Thoracic aorta (tissue), 2 donors: ENCODE results near the gene METTL27. TPM values are rescaled to one million over a fixed set of nuclear protein-coding genes. Genes with fewer than 3 reads are reported as not detected.

Source experiments
- ATAC-seq: fragments of 150-250 bp; one replicate; pipeline ENCODE4 v1.8.0; 2017; ENCODE audit warnings: low read depth; ENCODE audit not compliant: insufficient number of reproducible peaks, low FRiP score
- DNase-seq: peaks from one replicate; pipeline ENCODE4 v3.0.0-alpha.2; 2020; ENCODE audit warnings: low spot score
- H3K27ac ChIP-seq, 2 donors: fragments of 200-600 bp; sonication (generic); 1 replicate in 1 of 2; 2 replicates in 1 of 2; pipeline ENCODE4 v1.5.1; 2016; ENCODE audit warnings: mild to moderate bottlenecking in 2 of 2, moderate library complexity in 2 of 2
- H3K27me3 ChIP-seq: fragments of 200-600 bp; sonication (generic); replicated peaks from 2 replicates; pipeline ENCODE4 v1.6.0; 2016; ENCODE audit warnings: mild to moderate bottlenecking; ENCODE audit not compliant: insufficient read depth
- H3K36me3 ChIP-seq: fragments of 200-600 bp; sonication (generic); one replicate; pipeline ENCODE4 v1.5.1; 2016
- H3K4me1 ChIP-seq, 2 donors: fragments of 200-600 bp; sonication (generic); 1 replicate in 1 of 2; 2 replicates in 1 of 2; pipeline versions ENCODE4 v1.5.1 to v1.6.0; 2016; ENCODE audit warnings: low read depth in 2 of 2, mild to moderate bottlenecking in 1 of 2; ENCODE audit not compliant: control insufficient read depth in 1 of 2
- H3K4me3 ChIP-seq: fragments of 200-600 bp; sonication (generic); 2 replicates; pipeline ENCODE4 v1.5.1; 2016; ENCODE audit warnings: mild to moderate bottlenecking
- H3K9me3 ChIP-seq: fragments of 200-600 bp; sonication (generic); 2 replicates; pipeline ENCODE4 v1.5.1; 2016
- CTCF ChIP-seq: fragments of 200-600 bp; sonication (generic); IDR thresholded peaks from one replicate; pipeline ENCODE4 v1.5.1; 2019; ENCODE audit warnings: antibody characterized with exemption
- total RNA-seq, 2 donors: library from RNA; depleted of rRNA; stranded (reverse); fragments of >200 nt; gene quantifications; one replicate each; pipeline versions ENCODE4 v1.1.0 to v1.2.3, GENCODE V29; 2016

Gene METTL27
- total RNA-seq, 2 donors from 2014 or later: 1.2 TPM; not detected in 1

- no peaks in the 10 kb centered on the region for H3K27me3 ChIP-seq
- ATAC-seq: no peak
- H3K27ac ChIP-seq: no peak overlapping the region
- no peaks in the 10 kb centered on the region for H3K36me3 ChIP-seq
- H3K9me3 ChIP-seq: no peaks in the 10 kb centered on the region
- no peak for TF ChIP-seq CTCF
- no peak for DNase-seq
- no peak overlapping the region for H3K4me3 ChIP-seq
- H3K4me1 ChIP-seq: peaks cover 0 to 9% of the 10 kb centered on the region in 2 donors
Observed at GRCh38 chr7:73858807-73859206, 16.5 kb upstream of the METTL27 start.

GRCh38 chr7:73856941-73857340 lies 14.6 kb upstream of the METTL27 start:
- Histone ChIP-seq H3K27me3 (no peaks in the 10 kb centered on the region), H3K9me3 (no peaks in the 10 kb centered on the region), H3K4me1 (peaks cover 0 to 16% of the 10 kb centered on the region in 2 donors), H3K27ac (no peak overlapping the region), H3K4me3 (no peak overlapping the region), H3K36me3 (no peaks in the 10 kb centered on the region)
- no peak for TF ChIP-seq CTCF
- ATAC-seq: no peak
- no peak for DNase-seq

- peak overlapping the region in 1 of 2 donors; percentile 69 for H3K27ac ChIP-seq
- H3K4me1 ChIP-seq: peaks cover 4 to 33% of the 10 kb centered on the region in 2 donors
- no peaks in the 10 kb centered on the region for H3K9me3 ChIP-seq
- no peak for TF ChIP-seq CTCF
- H3K36me3 ChIP-seq: no peaks in the 10 kb centered on the region
- DNase-seq (no peak), ATAC-seq (no peak)
- no peaks in the 10 kb centered on the region for H3K27me3 ChIP-seq
- no peak overlapping the region for H3K4me3 ChIP-seq
Observed at GRCh38 chr7:73852500-73852899, 10.2 kb upstream of the METTL27 start.

- Histone ChIP-seq H3K36me3 (no peaks in the 10 kb centered on the region), H3K27ac (peak overlapping the region; percentile 58 to 69), H3K9me3 (no peaks in the 10 kb centered on the region), H3K4me3 (peak overlapping the region; percentile 14), H3K27me3 (no peaks in the 10 kb centered on the region), H3K4me1 (peaks cover 4 to 33% of the 10 kb centered on the region in 2 donors)
- ATAC-seq (peak; percentile 94), DNase-seq (no peak)
- TF ChIP-seq CTCF: no peak
Observed at GRCh38 chr7:73851410-73852338, 9.4 kb upstream of the METTL27 start.

GRCh38 chr7:73850781-73851207 lies 8.5 kb upstream of the METTL27 start:
- Histone ChIP-seq H3K27me3 (no peaks in the 10 kb centered on the region), H3K4me1 (peaks cover 4 to 31% of the 10 kb centered on the region in 2 donors), H3K4me3 (no peak overlapping the region), H3K27ac (peak overlapping the region; percentile 57 to 69), H3K36me3 (no peaks in the 10 kb centered on the region), H3K9me3 (no peaks in the 10 kb centered on the region)
- no peak for DNase-seq
- peak; percentile 26 for ATAC-seq
- TF ChIP-seq CTCF: no peak
